A673 (cell line): ENCODE measurements around the gene ABHD16A. TPM values are rescaled to one million over a fixed set of nuclear protein-coding genes. Genes with fewer than 3 reads are reported as not detected.

Experiments used
- BruUV-seq: library from RNA; stranded (reverse); fragments of 400-500 nt; replicated peaks from 2 replicates; lab custom pipeline; 2021; lab: Mats Ljungman, UMichigan
- CTCF ChIA-PET: fragments of 300-600 bp; sonication (Branson Sonifier 250); formaldehyde crosslinking; loops from one replicate; lab custom pipeline; 2022; ENCODE audit warnings: antibody characterized with exemption; lab: Charles Lee
- POLR2A ChIA-PET: fragments of 300-600 bp; sonication (Branson Sonifier 250); formaldehyde crosslinking; loops from one replicate; lab custom pipeline; 2022; ENCODE audit warnings: antibody characterized with exemption; ENCODE audit not compliant: low non-redundant PET; lab: Charles Lee
- DNase-seq: peaks from one replicate; pipeline ENCODE4 v3.0.0-alpha.2; 2015; ENCODE audit warnings: low spot score
- H3K27ac ChIP-seq: fragments of 200-600 bp; sonication (generic); 2 replicates; pipeline ENCODE4 v1.5.1; 2016; ENCODE audit warnings: mixed run types, low read depth, mild to moderate bottlenecking, mixed read lengths, antibody characterized with exemption, low read length; ENCODE audit not compliant: poor library complexity, severe bottlenecking
- H3K27me3 ChIP-seq: fragments of 200-600 bp; sonication (generic); replicated peaks from 2 replicates; pipeline ENCODE4 v1.6.1; 2017; ENCODE audit warnings: mixed run types, low read depth, mild to moderate bottlenecking, mixed read lengths, antibody characterized with exemption, low read length; ENCODE audit not compliant: insufficient read depth, poor library complexity
- H3K36me3 ChIP-seq: fragments of 200-600 bp; sonication (generic); 2 replicates; pipeline ENCODE4 v1.6.1; 2016; ENCODE audit warnings: mixed run types, mild to moderate bottlenecking, mixed read lengths, antibody characterized with exemption, low read length; ENCODE audit not compliant: insufficient read depth, poor library complexity, severe bottlenecking
- H3K4me1 ChIP-seq: fragments of 200-600 bp; sonication (generic); 2 replicates; pipeline ENCODE4 v1.6.1; 2017; ENCODE audit warnings: mixed run types, mild to moderate bottlenecking, mixed read lengths, antibody characterized with exemption, low read length; ENCODE audit not compliant: insufficient read depth, poor library complexity, severe bottlenecking
- H3K4me3 ChIP-seq: fragments of 200-600 bp; sonication (generic); 2 replicates; pipeline ENCODE4 v1.5.1; 2016; ENCODE audit warnings: low read depth, mixed run types, mild to moderate bottlenecking, mixed read lengths, low read length; ENCODE audit not compliant: poor library complexity, severe bottlenecking
- H3K9me3 ChIP-seq: fragments of 200-600 bp; sonication (generic); 2 replicates; pipeline ENCODE4 v1.6.1; 2016; ENCODE audit warnings: mixed run types, low read depth, mild to moderate bottlenecking, mixed read lengths, antibody characterized with exemption, low read length; ENCODE audit not compliant: poor library complexity, severe bottlenecking
- CTCF ChIP-seq: fragments of 300-800, 200-600 bp; sonication (generic); conservative IDR thresholded peaks from 2 replicates; pipeline ENCODE4 v1.5.1; 2017; ENCODE audit warnings: low read depth, mild to moderate bottlenecking, antibody characterized with exemption, low read length, moderate library complexity, mixed read lengths
- EZH2 ChIP-seq: fragments of 200-600 bp; sonication (generic); IDR thresholded peaks from 2 replicates; pipeline ENCODE4 v1.6.1; 2017; ENCODE audit warnings: borderline replicate concordance, low read depth, mild to moderate bottlenecking, mixed read lengths, antibody characterized with exemption, low read length; ENCODE audit not compliant: poor library complexity, severe bottlenecking
- intact Hi-C: fragments of 100-400 bp; cut with micrococcal nuclease; formaldehyde crosslinking; loops from one replicate; pipeline ENCODE4 v1.10.0; 2022; ENCODE audit not compliant: unreplicated experiment
- total RNA-seq: library from RNA; stranded (reverse); gene quantifications from 2 replicates; pipeline ENCODE4 v1.2.3, GENCODE V29; 2021

The ABHD16A gene
- total RNA-seq, 1 experiment from 2014 or later = 45.6 TPM

DNA sequence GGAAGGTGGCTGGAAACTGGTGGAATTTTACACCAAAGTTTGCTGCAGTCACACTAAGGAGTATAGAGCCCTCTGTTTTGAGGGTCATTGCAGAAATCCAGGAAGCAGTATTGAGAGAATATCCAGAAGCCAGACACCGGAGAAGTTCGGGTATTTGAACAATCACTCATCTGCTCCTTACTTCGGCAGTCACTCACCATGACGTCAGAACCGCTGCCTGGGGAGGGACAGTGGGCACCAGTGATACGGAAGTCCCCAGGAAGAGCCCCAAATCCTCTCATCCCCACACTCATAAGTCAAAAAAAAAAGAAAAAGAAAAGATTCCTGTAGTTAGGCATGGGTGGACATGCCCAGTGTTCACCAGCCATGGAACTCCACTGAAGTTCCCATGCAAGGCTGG is 26.2 kb downstream of the ABHD16A start:
- POLR2A ChIA-PET = no interaction called here
- Histone ChIP-seq H3K9me3 (no peaks in the 10 kb centered on the region), H3K36me3 (peaks cover 3% of the 10 kb centered on the region), H3K4me1 (no peaks in the 10 kb centered on the region), H3K4me3 (no peak overlapping the region), H3K27me3 (no peaks in the 10 kb centered on the region), H3K27ac (no peak overlapping the region)
- BruUV-seq = no TSS peak
- TF ChIP-seq CTCF (no peak), EZH2 (no peak)
- intact Hi-C loops = no loop called here
- CTCF ChIA-PET = no interaction called here
- no peak for DNase-seq

DNA sequence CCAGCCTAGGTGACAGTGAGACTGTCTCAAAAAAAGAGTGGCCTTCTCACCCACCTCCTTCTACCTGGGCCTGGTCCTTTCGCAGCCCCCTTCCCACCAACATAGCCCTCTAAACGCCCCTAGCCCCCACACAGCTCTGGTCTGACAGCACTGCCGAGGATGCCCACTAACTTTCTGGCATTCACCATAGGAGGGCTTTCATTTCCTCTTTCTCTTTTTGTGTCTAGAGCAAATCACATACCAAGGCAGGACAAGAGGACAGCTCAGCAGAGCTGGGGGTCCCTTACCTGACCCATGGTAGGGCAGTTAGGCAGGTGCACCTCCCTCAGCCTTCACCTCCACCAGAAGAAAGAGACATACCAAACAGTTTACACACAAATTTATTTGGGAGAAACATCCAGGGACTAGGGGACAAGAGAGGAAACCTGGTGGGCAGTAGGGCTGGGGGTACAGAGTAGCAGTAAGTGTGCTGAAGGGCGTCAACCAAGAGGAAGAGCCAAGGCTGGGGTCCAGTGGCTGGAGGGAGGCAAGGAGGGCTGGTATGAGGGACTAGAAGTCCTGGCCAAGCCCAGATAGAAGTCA is 26.7 kb downstream of the ABHD16A start:
- ChIA-PET POLR2A (no interaction called here), CTCF (no interaction called here)
- intact Hi-C loops = no loop called here
- TF ChIP-seq EZH2 (no peak), CTCF (no peak)
- Histone ChIP-seq H3K9me3 (no peaks in the 10 kb centered on the region), H3K4me3 (no peak overlapping the region), H3K36me3 (peaks cover 8% of the 10 kb centered on the region), H3K27ac (no peak overlapping the region), H3K4me1 (no peaks in the 10 kb centered on the region), H3K27me3 (no peaks in the 10 kb centered on the region)
- no TSS peak for BruUV-seq
- no peak for DNase-seq

- Histone ChIP-seq H3K27me3 (no peaks in the 10 kb centered on the region), H3K4me1 (no peaks in the 10 kb centered on the region), H3K36me3 (peaks cover 50% of the 10 kb centered on the region), H3K4me3 (no peak within 1 kb of the TSS), H3K9me3 (no peaks in the 10 kb centered on the region), H3K27ac (no peak within 1 kb of the TSS)
- intact Hi-C loops = no loop called here
- CTCF ChIA-PET = no interaction called here
- no peak for DNase-seq
- no peak for TF ChIP-seq EZH2
- no peak for TF ChIP-seq CTCF
- POLR2A ChIA-PET = no interaction called here
- BruUV-seq = no TSS peak
These were observed 33.4 kb downstream of the ABHD16A start, which contains the start of gene LY6G5B for GRCh38 chr6:31669676-31670075. TSS of gene LY6G5B (plus strand) at chr6:31669976. CDS start at chr6:31670951, 975 bp downstream.
